Measurements from ENCODE around the gene CCDC188.

The CCDC188 gene

DNA sequence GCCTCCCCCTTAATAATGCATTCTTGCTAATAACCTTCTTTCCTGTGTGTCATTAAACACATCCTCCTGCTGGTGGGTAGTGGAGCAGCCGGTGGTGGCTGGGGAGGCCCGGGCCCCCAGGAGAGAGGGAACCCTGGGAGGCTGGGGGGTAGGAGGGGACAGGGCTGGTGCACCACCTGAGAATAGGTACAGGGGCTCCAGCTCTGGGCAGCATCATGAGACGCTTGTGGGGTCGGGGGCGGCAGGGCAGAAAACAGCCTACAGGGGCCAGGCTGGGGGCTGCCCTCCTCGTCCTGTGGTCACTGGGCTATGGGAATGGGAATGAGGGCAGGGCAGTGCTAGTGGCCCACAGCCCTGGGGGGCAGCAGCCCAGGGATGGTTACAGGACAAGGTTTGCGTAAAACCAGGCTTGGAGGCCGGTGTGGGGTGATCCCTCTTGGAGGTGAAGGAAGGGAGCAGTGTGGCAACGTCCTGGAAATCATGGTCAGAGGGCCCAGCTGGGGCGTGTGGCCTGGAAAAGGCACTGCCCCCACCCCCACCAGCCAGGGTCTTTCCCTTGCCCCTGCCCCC, 18.5 kb upstream of the CCDC188 start:
- TF ChIP-seq, protein P1, sequence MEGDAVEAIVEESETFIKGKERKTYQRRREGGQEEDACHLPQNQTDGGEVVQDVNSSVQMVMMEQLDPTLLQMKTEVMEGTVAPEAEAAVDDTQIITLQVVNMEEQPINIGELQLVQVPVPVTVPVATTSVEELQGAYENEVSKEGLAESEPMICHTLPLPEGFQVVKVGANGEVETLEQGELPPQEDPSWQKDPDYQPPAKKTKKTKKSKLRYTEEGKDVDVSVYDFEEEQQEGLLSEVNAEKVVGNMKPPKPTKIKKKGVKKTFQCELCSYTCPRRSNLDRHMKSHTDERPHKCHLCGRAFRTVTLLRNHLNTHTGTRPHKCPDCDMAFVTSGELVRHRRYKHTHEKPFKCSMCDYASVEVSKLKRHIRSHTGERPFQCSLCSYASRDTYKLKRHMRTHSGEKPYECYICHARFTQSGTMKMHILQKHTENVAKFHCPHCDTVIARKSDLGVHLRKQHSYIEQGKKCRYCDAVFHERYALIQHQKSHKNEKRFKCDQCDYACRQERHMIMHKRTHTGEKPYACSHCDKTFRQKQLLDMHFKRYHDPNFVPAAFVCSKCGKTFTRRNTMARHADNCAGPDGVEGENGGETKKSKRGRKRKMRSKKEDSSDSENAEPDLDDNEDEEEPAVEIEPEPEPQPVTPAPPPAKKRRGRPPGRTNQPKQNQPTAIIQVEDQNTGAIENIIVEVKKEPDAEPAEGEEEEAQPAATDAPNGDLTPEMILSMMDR (conservative IDR thresholded peaks at IDR 0.05; ENCODE audit: control insufficient read depth, insufficient read depth, low read depth, low read length), result no peak
- DNase-seq (ENCODE audit: low read depth), result no peak

GRCh38 chr22:20167643-20168322, 16.9 kb upstream of the CCDC188 start:
- no peak for DNase-seq (ENCODE audit: low read depth)
- H3K4me3 ChIP-seq (ENCODE audit: control insufficient read depth, low read depth, low read length), result no peak overlapping the region
- TF ChIP-seq, protein P1 (conservative IDR thresholded peaks at IDR 0.05; ENCODE audit: control insufficient read depth, insufficient read depth, low read depth, low read length), result no peak

More for the DNA sequence above, 18.5 kb upstream of the CCDC188 start:
- H3K4me3 ChIP-seq (ENCODE audit: control insufficient read depth, low read depth, low read length), result no peak overlapping the region

DNA sequence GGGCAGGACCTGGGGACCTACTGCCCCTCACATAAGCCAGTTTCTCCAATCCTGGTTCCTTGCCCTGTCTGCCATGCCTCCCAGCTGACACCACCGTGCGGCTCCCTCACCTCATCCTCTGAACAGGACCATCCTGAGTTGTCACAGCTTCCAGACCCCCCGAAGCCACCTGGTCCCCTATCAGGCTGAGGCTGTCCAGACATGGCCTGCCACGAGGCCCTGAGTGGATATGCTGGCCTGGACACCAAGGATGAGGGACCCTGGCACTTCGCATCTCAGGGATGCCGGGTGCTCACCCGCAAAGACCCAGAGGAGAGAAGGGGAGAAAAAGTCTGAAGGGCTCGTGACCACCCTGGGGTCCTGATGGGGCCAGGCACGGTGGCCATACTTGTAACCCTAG, 15.8 kb upstream of the CCDC188 start:
- no peak overlapping the region for H3K4me3 ChIP-seq (ENCODE audit: control insufficient read depth, low read depth, low read length)
- no peak for DNase-seq (ENCODE audit: low read depth)
- TF ChIP-seq, protein P1 (conservative IDR thresholded peaks at IDR 0.05; ENCODE audit: control insufficient read depth, insufficient read depth, low read depth, low read length), result no peak

- TF ChIP-seq, protein P1 (conservative IDR thresholded peaks at IDR 0.05; ENCODE audit: control insufficient read depth, insufficient read depth, low read depth, low read length), result no peak
- no peak overlapping the region for H3K4me3 ChIP-seq (ENCODE audit: control insufficient read depth, low read depth, low read length)
- DNase-seq (ENCODE audit: low read depth), result no peak
Observed at GRCh38 chr22:20165913-20166312, 15.1 kb upstream of the CCDC188 start.

DNA sequence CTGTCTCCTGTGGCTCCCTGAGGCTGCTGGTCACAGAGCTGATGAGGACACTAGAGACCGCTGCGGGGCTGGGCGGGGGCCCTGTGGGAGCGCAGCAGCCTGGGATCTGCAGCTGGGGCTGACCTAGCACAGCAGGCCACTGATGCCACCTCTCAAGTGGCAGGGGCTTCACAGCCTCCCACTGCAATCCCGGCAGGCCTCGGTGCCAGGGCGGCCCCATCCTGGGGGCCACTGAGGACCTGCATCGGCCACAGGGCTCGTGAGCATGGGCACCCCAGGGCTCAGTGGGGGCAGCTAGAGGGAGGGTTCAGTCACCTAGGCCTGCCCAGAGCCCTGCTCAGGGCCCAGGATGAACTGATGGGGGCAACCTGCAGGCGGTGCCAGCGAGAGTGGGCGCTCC, 14.6 kb upstream of the CCDC188 start:
- H3K4me3 ChIP-seq (ENCODE audit: control insufficient read depth, low read depth, low read length), result no peak overlapping the region
- TF ChIP-seq, protein P1 (conservative IDR thresholded peaks at IDR 0.05; ENCODE audit: control insufficient read depth, insufficient read depth, low read depth, low read length), result no peak
- DNase-seq (ENCODE audit: low read depth), result no peak

DNA sequence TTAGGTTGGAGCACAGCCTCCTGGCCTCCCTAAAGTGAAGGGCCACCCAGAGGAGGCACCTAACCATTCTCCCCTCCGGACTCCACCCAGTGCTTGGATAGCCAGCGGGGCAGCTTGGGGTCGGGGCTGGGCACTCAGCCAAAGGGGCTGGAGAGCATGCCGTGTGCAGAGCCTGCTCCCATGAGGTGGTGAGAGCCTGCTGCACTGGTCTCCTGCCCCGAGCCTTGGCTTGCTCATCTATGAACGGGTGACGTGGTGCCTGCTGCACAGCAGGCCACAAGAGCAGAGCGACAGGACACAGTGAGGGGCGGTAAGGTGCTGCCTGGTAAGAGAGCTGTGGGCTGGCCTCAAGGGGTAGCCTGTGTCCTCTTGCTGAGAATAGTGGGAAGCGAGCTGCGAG, 14.0 kb upstream of the CCDC188 start:
- no peak for DNase-seq (ENCODE audit: low read depth)
- TF ChIP-seq, protein P1 (conservative IDR thresholded peaks at IDR 0.05; ENCODE audit: control insufficient read depth, insufficient read depth, low read depth, low read length), result no peak
- no peak overlapping the region for H3K4me3 ChIP-seq (ENCODE audit: control insufficient read depth, low read depth, low read length)
